Tibial nerve (tissue), 4 donors: Measurements from ENCODE around the gene UBE3A.

Experiments used
- CTCF ChIP-seq, 5 experiments: fragments of 200-600 bp in 3 of 5; fragments of 450-650 bp in 2 of 5; sonication (generic) in 3 of 5; IDR thresholded peaks; one replicate each; pipeline ENCODE4 v1.5.1; 2016 to 2019; ENCODE audit warnings: antibody characterized with exemption in 5 of 5, mild to moderate bottlenecking in 3 of 5, moderate library complexity in 2 of 5
- EP300 ChIP-seq, 2 donors: sonication (generic); formaldehyde crosslinking; IDR thresholded peaks; one replicate each; pipeline ENCODE4 v1.6.1; 2017; ENCODE audit warnings: antibody characterized with exemption in 2 of 2, mild to moderate bottlenecking in 1 of 2
- POLR2A ChIP-seq, 2 donors: fragments of 450-650 bp; IDR thresholded peaks; one replicate each; pipeline ENCODE4 v1.6.1; 2017; ENCODE audit warnings: antibody characterized with exemption in 2 of 2, mild to moderate bottlenecking in 2 of 2, moderate library complexity in 2 of 2

- no peak for TF ChIP-seq CTCF (IDR thresholded peaks at IDR 0.05)
- no peak for TF ChIP-seq EP300 (IDR thresholded peaks at IDR 0.05)
- TF ChIP-seq POLR2A (IDR thresholded peaks at IDR 0.05) = no peak
Observed at GRCh38 chr15:25331860-25332259, 107.0 kb downstream of the UBE3A start.
